Measurements from ENCODE around the gene TRIO.

GRCh38 chr5:14385019-14385418 lies 241.9 kb downstream of the TRIO start:
- no peak for TF ChIP-seq CTCF (IDR thresholded peaks at IDR 0.05; ENCODE audit: borderline replicate concordance, extremely low read depth, low read length, poor library complexity, severe bottlenecking)
- no peak for TF ChIP-seq EZH2 (IDR thresholded peaks at IDR 0.05; ENCODE audit: borderline replicate concordance, low read depth, low read length, severe bottlenecking)
